HG03565 (cell line): ENCODE results near the gene CNTN3.

ENCODE experiments used
- ATAC-seq: cut with Tn5 transposase; IDR thresholded peaks from one replicate; pipeline ENCODE4 v1.9.1; 2021; ENCODE audit warnings: mild to moderate bottlenecking, moderate library complexity; ENCODE audit not compliant: unreplicated experiment

CNTN3 gene

DNA sequence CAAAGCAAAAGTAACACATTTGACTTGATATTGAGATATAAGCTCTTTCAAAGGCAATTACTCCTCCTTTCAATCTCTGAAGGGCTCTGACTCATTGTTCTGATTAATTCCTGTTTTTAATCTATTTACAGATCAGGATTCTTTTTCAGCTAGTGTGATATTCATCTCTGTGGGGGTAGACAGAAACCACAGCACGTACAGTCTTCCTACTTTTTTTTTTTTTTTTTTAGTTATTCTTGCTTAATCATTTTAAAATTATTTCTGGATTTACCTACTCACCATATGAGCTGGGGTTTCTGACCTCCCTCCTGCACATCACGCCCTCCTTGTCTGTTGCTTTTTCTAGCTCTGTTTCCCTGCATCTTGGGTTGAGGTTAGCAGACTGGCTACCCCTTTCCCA is 1.4 kb downstream of the CNTN3 start:
- ATAC-seq: no peak

GRCh38 chr3:74611206-74611605 is 3.3 kb downstream of the CNTN3 start:
- ATAC-seq: no peak

GRCh38 chr3:74607803-74608202 is 6.7 kb downstream of the CNTN3 start:
- no peak for ATAC-seq

DNA sequence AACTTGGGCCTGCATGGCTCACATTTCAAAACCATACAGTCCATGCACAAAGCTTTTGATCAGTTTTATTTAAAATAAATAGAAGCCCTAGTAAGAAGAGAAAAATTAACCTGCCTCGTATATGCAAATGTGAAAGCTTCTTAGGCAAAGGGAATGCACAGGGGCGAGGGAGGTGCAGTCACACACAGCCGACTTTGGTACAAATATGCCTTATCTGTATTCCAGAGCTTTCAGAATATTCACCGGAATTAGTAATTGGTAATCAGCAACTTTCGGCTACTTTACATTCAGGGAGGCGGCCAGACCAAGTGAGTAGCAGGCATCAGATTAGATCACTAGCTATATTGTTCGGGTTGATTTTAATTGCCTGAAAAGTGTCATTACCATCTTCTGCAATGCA is 7.5 kb downstream of the CNTN3 start:
- no peak for ATAC-seq

- ATAC-seq: no peak
Observed at GRCh38 chr3:74605437-74605836, 9.0 kb downstream of the CNTN3 start.

DNA sequence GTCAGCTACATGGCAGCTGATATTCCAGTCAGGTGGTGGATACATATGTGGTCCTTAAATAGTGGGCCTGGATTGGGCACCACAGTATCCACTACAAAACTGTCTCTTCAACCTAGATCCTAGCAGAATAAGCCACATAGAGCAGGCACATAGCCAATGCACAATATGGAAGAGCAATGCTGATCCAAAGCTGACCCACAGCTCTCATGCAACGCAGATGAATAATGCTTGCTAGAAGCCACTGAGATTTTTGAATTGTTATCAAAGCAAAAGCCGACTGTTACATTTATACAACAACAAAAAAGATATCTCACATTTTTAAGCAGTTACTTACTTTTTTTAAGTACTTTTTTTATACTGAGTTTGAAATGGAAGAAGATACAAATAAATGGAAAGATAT is 11.2 kb downstream of the CNTN3 start:
- no peak for ATAC-seq

- ATAC-seq: no peak
Observed at GRCh38 chr3:74602471-74602870, 12.0 kb downstream of the CNTN3 start.

DNA sequence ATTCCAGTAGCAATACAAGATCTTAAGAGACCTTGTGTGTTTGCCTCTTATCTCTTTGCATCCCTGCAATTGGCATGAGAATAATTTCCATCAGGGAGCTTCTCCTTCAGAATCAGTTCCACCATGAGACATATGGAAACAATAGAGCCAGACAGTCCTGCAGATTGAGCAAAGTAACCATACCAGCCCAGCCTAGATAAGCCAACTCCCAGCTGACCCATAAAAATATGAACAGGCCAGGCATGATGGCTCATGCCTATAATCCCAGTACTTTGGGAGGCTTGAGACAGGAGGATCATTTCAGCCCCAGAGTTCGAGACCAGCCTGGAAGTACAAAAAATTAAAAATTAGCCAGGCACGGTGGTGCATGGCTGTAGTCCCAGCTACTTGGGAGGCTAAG is 12.7 kb downstream of the CNTN3 start:
- ATAC-seq: no peak

- ATAC-seq: no peak
Observed at GRCh38 chr3:74599564-74599963, 14.9 kb downstream of the CNTN3 start.

GRCh38 chr3:74593152-74593551 is 21.3 kb downstream of the CNTN3 start:
- no peak for ATAC-seq

- no peak for ATAC-seq
Observed at GRCh38 chr3:74592359-74592758, 22.1 kb downstream of the CNTN3 start.

GRCh38 chr3:74591946-74592345 is 22.5 kb downstream of the CNTN3 start:
- no peak for ATAC-seq

DNA sequence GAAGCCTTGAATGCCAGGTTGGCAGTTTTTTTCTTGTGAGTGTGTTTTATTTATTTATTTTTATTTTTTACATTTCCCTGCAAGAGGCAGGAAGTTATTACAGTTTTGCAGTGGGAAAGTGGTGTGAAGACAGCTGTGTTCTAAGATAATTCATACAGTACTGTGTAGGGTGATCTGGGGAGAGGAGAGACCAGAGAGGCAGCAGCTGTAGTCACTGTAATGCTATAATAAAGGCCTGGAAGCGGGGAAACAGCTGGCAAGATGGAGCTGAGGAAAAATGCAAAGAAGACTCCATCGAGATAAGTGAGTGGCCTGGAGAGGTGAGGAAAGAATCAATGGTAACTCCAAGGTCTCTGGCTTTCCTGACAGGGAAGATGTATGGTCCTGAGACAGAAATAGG is 23.1 kb downstream of the CNTN3 start:
- ATAC-seq: no peak

DNA sequence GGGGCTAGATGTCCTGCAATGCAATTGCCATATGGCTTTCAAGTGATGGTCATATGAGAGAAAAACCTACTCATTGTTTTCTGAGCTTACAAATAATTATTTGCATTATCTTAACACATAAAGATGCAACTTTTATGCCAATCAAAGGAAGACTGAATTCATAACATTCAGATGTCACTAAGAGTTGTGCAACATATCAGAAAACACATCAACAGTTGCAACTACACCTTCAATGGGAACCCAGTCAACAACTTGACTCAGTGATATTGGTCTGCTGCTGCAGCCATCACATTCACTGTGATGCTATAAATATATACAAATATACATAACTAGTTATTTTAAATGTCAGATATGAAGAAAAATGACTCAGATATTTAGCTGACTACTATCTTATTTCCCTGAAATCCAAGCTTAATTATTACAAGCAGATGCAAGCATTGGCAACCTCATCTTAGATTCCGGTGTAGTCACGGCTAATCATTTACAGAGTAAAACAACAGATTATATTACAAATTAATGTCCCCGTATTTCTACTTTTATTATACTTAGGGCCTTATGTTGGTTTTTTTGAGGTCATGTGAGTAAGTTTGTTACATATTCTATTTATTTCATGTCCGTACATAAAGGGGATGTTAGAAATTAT is 23.7 kb downstream of the CNTN3 start:
- no peak for ATAC-seq

GRCh38 chr3:74584782-74585181 is 29.7 kb downstream of the CNTN3 start:
- ATAC-seq: no peak

DNA sequence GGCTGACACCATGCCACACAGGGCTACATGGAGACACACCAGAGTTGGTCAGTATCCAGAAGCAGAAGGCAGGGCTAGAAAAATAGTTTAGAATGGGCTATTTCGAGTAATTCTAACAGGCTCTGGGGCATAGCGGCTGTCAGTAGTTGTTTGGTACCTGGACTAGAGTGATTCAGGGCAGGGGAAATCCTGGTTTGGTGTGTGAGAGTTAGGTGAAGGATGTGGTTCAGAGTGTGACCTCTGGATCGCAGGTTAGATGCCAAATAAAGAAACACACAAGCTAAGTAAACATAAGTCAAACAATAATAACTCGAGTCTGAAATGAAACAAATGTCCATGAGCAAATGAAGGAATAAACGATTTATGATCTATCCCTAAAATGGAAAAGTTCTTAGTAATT is 31.5 kb downstream of the CNTN3 start:
- no peak for ATAC-seq

DNA sequence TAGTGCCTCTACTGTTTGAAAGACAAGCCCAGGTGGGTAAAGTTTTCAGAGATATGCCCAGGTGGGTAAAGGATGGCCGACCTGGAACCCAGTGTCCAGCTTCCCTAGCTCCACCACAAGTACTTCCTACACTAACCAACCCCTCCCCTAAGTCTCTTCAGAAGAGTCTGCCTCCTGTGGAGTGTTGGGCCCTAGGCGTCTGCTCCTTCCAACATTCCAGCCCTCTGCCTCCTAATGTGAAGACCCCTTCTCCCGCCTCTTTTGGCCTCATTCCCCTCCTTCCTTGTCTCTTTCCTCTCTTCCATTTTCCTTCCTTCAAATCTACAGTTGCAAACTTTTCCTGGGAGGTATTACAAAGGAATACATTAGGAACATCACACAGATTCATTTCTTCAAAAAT is 38.6 kb downstream of the CNTN3 start:
- ATAC-seq: no peak

- no peak for ATAC-seq
Observed at GRCh38 chr3:74571118-74571517, 43.3 kb downstream of the CNTN3 start.
